NCI-H2029 treated with DMSO at 0.1 percent for 48 hours (cell line): Measurements from ENCODE around the gene EPHX1.
A peak's percentile ranks its signal among the peaks of the same experiment; 100 is the strongest.

Experiments used
- DNase-seq: peaks from one replicate; lab custom pipeline; 2025; lab: John Stamatoyannopoulos, UW

The EPHX1 gene

GRCh38 chr1:225842788-225843425, 33.0 kb downstream of the EPHX1 start:
- DNase-seq: no peak

GRCh38 chr1:225843426-225843795, 33.5 kb downstream of the EPHX1 start:
- DNase-seq: no peak

GRCh38 chr1:225844236-225845061, 34.5 kb downstream of the EPHX1 start:
- no peak for DNase-seq

- DNase-seq: no peak
Observed at GRCh38 chr1:225845097-225845496, 35.2 kb downstream of the EPHX1 start.

GRCh38 chr1:225845571-225846259, 35.8 kb downstream of the EPHX1 start:
- no peak for DNase-seq

- DNase-seq: no peak
Observed at GRCh38 chr1:225846331-225847310, 36.7 kb downstream of the EPHX1 start.

GRCh38 chr1:225847610-225848009, 37.7 kb downstream of the EPHX1 start:
- peak; percentile 81 for DNase-seq

- DNase-seq: no peak
Observed at GRCh38 chr1:225848030-225848955, 38.4 kb downstream of the EPHX1 start.

- DNase-seq: no peak
Observed at GRCh38 chr1:225849925-225850324, 40.0 kb downstream of the EPHX1 start.

- DNase-seq: no peak
Observed at GRCh38 chr1:225850370-225850769, 40.4 kb downstream of the EPHX1 start.

- no peak for DNase-seq
Observed at GRCh38 chr1:225851805-225852204, 41.9 kb downstream of the EPHX1 start.

- DNase-seq: no peak
Observed at GRCh38 chr1:225852413-225853124, 42.6 kb downstream of the EPHX1 start.

GRCh38 chr1:225853441-225853840, 43.5 kb downstream of the EPHX1 start:
- DNase-seq: no peak

- no peak for DNase-seq
Observed at GRCh38 chr1:225855503-225856300, 45.8 kb downstream of the EPHX1 start.

GRCh38 chr1:225857256-225857655, 47.3 kb downstream of the EPHX1 start:
- no peak for DNase-seq

GRCh38 chr1:225859151-225859550, 49.2 kb downstream of the EPHX1 start:
- no peak for DNase-seq

GRCh38 chr1:225860107-225860506, 50.2 kb downstream of the EPHX1 start:
- no peak for DNase-seq

- no peak for DNase-seq
Observed at GRCh38 chr1:225860876-225861441, 51.0 kb downstream of the EPHX1 start.
